GM19043 (cell line): Measurements from ENCODE around the gene TBX2.

Experiments
- ATAC-seq: cut with Tn5 transposase; IDR thresholded peaks from one replicate; pipeline ENCODE4 v1.9.1; 2021; ENCODE audit warnings: low read depth; ENCODE audit not compliant: unreplicated experiment

TBX2 gene

DNA sequence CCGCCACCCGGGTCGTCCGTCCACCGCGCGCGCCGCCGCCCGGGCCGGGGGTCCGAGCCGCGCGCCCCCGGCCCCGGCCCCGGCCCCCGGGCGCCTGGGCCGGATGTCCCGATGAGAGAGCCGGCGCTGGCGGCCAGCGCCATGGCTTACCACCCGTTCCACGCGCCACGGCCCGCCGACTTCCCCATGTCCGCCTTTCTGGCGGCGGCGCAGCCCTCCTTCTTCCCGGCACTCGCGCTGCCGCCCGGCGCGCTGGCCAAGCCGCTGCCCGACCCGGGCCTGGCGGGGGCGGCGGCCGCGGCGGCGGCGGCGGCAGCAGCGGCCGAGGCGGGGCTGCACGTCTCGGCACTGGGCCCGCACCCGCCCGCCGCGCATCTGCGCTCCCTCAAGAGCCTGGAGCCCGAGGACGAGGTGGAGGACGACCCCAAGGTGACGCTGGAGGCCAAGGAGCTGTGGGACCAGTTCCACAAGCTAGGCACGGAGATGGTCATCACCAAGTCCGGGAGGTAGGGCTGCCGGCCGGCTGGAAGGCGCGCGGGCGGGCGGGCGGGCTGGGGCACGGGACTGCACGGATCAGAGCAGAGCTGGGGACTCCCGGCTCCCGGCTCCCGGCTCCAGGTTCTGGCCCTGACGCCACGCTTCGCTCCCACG, 548 bp downstream of the TBX2 start:
- no peak for ATAC-seq

DNA sequence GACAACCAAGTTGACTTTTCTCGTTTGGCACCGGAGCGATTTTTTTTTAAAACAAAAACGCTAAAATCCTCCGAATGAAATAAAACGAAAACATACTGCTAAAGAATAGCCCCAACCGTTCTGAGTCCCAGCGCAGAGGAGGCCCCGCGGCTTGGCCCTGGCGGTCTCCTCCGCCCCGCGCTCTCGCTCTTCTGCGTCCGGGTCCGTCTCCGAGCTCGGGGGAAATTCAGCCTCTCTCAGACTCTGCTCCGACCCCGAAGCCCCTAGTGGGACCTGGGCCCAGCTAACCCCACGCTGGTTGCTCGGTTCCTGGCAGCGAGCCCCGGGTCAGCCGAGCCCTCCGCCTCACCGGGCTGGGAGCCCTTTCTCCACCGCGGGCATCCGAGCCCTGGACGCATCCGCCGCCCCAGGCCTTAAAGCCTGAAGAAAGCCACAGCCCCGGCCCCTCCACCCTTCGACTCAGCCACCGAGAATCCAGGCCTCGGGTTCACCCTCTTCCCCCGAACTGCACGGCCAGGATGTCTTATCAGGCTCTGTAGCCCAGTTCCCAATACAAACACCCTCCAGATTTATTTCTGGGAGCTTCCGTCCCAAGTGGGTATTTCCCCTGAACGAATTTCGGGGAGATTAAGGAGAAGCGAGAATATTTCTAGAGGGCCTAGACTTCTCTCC, 1.2 kb downstream of the TBX2 start:
- no peak for ATAC-seq

GRCh38 chr17:61401389-61402072, 1.9 kb downstream of the TBX2 start:
- no peak for ATAC-seq

GRCh38 chr17:61402073-61402541, 2.5 kb downstream of the TBX2 start:
- ATAC-seq: no peak

DNA sequence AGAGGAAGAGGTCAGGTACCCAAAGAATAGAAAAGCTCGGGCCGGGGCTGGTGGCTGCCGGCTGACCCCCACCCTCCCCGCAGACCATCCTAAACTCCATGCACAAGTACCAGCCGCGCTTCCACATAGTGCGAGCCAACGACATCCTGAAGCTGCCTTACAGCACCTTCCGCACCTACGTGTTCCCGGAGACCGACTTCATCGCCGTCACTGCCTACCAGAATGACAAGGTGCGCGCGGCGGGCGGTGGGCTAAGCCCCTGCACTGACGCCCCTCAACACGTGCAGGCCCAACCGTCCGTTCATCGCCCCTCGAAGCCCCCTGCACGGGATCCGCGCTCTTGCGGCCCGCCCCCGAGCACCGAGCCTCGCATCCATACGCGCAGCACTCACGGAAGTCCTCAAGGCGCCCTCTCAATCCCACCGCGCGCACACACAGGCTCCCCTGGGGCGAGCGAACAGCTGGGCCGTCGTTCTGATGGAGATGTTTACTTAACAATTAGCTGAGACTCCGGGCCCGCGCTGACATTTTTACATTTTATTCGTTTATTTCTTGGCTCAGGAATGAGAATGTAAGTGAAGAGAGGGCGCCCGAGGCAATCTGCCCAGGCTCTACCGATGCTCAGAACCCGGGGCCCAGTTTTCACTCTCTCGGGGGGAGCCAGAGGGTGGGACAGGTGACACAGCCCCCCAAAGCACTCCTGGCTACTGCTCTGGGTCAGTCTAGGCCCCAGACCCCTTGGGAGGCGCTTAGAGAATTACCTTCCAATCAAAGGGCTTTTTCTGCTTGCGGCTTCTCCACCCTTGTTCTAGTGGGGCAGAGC, 3.5 kb downstream of the TBX2 start:
- ATAC-seq: no peak

- no peak for ATAC-seq
These were observed 4.4 kb downstream of the TBX2 start for GRCh38 chr17:61403801-61404662.

DNA sequence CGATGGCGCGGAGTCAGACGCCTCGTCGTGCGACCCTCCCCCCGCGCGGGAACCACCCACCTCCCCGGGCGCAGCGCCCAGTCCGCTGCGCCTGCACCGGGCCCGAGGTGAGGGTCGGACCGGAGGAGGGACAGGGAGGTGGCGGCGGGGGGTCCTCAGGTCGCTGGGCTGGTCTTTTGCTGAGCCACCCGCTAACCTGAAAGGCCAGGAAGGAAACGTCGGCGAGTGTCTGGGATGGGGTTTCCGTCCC, 4.9 kb downstream of the TBX2 start:
- ATAC-seq: no peak

DNA sequence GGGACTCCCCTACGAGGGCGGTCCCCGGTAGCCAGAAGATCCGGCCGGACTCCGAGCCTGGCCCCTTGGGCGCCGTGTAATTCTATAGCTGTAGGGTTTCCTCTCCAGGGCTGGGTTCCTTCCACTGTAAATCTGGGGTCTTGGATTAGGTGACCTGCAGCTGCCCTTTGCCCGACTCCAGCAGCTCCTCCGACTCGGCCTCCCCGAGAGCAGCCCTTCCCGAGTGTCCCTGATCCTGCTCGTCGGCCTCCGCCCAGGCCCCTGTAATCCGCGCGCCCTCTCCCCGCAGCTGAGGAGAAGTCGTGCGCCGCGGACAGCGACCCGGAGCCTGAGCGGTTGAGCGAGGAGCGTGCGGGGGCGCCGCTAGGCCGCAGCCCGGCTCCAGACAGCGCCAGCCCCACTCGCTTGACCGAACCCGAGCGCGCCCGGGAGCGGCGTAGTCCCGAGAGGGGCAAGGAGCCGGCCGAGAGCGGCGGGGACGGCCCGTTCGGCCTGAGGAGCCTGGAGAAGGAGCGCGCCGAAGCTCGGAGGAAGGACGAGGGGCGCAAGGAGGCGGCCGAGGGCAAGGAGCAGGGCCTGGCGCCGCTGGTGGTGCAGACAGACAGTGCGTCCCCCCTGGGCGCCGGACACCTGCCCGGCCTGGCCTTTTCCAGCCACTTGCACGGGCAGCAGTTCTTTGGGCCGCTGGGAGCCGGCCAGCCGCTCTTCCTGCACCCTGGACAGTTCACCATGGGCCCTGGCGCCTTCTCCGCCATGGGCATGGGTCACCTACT, 5.5 kb downstream of the TBX2 start:
- ATAC-seq: no peak

GRCh38 chr17:61405686-61406536, 6.3 kb downstream of the TBX2 start:
- no peak for ATAC-seq

DNA sequence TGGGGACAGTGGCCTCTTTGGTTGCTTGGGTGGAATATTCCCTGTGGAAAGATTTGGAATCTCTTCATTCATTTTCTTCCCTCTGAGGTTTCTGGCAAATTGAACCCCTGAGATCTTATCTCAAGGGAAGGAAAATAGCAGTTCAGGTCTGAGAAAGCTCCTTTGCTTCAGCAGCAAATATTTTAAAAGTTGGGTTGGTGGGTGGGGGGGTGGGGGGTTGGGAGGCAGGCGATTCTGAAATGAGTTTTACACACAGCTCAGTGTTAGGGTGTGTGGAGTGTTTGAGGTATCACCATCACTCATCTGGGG, 6.8 kb downstream of the TBX2 start:
- ATAC-seq: no peak

DNA sequence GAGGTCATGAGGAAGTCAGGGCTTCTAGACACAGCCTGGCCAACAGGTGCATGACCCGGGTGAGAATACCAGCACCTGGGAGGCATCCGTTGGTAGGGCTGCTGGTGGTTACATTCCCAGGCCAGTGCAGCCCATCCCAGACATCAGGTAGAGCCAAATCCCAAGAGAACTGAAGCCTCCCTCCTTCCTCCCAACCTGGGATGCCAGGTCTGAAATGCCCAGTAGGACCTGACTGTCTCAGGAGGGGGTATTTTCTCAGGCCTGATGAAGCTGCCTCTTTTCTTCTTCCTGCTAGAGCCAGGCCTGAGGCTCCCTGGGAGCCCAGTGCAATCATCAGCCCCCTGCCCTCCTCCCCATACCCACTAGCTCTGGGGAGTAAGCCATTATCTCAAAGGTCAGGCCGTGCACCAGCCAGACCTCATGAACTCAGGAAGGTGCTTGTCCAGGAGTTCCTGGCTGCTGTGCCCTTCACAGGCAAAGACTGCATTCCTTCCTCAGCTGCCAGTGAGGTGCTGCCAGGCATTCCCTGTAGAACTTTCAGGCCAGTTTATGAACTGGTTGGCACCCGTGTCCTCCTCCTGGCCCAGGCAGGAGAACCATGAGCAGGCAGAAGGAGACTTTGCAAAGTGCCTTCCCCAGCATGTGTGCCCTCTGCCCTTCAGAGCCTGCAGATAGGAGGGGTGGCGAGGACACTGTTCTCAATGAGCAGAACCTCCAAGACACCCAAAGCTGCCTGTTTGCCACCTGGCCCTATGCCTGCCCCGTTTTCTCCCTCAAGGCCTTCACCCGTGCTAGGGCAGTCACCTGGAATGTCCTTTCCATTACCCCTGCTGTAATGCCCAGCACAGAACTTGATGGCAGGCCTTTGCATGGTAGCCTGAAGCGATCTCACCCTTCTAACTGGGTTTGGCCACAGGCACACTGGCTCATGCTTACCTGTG, 7.6 kb downstream of the TBX2 start:
- ATAC-seq: no peak

DNA sequence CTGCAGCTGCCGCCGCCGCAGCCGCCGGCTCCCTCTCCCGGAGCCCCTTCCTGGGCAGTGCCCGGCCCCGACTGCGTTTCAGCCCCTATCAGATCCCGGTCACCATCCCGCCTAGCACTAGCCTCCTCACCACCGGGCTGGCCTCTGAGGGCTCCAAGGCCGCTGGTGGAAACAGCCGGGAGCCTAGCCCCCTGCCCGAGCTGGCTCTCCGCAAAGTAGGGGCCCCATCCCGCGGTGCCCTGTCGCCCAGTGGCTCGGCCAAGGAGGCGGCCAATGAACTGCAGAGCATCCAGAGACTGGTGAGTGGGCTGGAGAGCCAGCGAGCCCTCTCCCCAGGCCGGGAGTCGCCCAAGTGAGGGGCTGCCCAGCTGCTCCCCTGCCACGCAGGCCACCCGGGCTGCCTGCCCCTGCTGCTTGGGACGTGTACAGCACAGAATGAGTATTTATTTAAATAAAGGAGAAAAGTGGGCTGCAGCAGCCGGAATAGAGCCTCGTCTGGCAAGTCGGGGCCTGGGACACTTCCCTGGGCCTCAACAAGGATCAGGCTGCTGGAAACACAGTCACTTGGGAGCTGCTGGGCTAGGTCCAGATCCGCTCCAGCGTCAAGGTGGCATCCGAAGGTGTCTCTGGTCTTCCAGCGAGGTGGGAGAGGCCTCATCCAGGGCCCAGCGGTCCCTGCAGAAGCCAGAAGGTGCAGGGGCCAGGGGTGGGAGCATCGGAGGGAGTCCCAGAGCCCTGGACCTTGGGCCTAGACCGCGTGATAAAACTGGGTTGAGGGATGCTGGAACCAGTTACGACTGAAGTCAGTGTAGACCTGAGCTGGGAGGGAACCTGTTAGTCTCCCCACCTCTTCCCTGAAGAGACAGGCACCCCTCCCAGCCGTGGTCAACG, 8.8 kb downstream of the TBX2 start:
- no peak for ATAC-seq

DNA sequence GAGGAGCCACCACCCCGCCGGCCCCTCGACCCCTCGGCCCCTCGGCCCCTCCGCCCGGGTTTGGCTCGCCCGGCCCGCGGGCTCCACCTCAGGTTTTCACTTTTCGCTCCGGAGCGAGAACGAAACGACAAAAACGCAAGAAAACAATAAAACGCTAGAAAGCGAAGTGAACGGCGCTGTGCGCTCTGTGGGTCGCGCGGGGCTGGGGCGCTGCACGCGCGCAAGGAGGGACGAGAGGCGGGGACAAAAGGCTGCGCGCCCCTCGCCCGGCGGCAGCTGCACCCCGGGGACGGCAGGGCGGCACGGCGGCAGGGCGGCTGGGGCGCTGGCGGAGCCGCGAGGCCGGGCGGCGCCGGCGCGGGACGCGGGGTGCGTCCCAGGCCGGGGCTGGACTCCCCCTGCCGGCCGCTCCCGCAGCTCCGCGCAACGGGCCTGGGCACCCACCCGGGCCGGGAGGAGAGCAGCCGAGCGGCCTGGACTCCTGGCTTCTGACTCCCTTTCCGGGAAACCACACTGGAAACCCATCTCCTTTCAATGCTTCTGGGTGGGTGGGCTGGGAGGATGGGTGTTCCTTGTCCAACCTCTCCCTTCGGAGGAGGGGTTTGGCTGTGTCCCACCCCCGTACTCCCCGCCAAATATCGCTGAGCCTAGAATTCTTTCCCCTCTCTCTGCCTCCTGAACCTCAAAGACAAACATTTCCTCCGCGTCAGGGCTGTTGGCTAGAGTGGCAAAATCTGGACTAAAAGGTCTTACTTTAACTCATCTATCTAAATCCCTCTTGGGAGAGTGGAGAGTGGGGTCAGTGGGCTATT, 9.9 kb downstream of the TBX2 start:
- ATAC-seq: no peak

- ATAC-seq: no peak
These were observed 10.7 kb downstream of the TBX2 start for GRCh38 chr17:61410141-61411010.

GRCh38 chr17:61411011-61411260, 11.3 kb downstream of the TBX2 start:
- no peak for ATAC-seq
